CD4-positive, alpha-beta T cell treated with Interleukin-1 beta for 1 hour (primary cell): ENCODE measurements around the gene AHDC1.

ENCODE experiments used
- DNase-seq, 2 donors: peaks; one replicate each; pipeline ENCODE4 v3.0.0-alpha.2; 2020 to 2022

AHDC1 gene

DNA sequence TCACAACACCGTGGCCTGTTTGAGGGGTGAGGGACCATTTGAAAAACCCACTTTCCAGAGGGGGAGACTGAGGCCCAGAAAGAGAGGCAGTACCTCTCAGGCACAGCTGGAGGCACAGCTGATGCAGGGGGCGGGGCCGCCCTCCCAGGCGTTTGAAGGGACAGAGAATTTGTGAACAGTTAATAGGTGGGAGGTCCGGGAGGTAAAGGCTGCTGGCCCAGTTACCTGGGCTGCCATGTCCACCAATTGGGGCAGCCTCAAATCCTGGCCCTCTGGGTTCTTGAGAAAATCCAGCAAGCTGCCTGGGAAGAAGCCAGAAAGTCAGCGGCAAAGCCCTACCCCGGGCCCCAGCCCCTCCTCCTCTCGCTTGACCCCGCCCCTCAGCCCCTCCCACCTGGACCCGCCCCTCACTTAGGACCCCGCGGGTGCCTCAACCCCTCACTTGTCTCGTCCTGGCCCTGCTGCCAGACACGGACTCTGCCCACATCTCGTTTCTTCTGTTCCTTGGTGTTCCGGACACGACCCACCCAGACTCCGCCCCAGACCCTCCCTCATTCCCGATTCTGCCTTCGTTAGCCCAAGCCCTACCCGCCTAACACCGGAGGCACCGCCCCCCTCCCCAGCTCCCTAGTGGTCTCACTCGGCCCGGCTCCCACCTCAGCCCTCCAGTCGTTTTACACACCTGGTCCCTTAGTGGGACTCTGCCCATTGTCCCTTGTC lies 10.8 kb upstream of the AHDC1 start:
- DNase-seq: no peak

DNA sequence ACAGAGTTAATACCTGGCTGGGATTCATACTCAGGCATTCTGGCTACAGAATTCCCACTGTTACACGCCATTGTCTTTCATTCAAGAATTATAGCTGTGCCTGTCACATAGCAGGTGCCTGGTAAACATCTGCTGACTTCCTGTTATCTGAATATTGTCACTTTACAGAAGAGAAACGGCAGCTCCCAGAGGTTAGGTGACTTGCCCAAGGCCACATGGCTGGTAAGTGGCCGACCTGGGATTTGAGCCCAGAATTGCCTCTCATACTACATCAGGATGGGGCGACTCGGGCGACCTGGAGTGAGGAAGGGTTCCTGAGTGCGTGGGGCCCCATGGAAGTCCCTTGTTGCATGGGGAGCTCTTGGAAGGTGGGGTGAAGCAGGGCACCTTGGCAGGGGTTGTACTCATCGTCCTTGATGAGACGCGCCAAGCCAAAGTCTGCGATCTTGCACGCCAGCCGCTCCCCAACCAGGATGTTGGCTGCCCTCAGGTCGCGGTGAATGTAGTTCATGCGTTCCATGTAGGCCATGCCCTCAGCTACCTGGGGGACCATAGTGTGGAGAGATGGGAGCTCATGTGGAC lies 10.2 kb upstream of the AHDC1 start:
- no peak for DNase-seq

DNA sequence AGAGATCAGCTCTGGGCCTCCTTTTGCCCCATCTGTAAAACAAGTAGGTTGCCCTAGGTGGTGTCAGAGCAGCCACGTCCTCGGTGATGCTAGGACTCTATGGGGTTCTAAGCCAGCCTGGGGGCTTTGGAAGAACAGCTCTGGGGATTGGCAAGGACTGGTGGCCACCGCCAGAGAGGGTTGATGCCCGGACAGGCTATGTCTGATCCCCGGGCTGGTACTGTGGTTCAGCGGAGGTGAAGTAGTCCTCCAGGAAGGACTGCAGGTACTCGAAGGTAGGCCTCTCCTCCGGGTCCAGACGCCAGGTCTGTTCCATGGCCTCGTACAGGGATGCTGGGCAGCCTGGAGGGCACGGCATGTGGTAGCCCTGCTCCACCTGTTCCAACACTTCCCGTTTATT lies 8.8 kb upstream of the AHDC1 start:
- no peak for DNase-seq

DNA sequence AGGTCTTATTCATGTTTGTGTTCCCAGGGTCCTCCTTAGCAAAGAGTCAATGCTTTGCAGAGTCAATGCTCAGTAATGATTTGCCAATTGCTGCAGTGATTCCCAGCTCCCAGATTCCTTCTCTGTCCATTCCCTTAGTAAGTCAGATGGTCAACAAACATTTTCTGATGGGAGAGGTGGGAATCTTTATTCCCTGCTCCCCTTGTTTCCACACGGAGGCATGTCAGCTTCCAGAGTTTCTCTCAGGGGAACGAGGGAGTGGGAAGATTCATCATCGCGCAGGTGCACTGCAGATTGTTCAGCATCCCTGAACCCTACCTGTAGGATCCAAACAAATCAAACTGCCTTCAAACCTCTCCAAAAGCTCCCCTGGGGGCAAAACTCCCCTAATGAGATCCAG lies 7.5 kb upstream of the AHDC1 start:
- DNase-seq: no peak

DNA sequence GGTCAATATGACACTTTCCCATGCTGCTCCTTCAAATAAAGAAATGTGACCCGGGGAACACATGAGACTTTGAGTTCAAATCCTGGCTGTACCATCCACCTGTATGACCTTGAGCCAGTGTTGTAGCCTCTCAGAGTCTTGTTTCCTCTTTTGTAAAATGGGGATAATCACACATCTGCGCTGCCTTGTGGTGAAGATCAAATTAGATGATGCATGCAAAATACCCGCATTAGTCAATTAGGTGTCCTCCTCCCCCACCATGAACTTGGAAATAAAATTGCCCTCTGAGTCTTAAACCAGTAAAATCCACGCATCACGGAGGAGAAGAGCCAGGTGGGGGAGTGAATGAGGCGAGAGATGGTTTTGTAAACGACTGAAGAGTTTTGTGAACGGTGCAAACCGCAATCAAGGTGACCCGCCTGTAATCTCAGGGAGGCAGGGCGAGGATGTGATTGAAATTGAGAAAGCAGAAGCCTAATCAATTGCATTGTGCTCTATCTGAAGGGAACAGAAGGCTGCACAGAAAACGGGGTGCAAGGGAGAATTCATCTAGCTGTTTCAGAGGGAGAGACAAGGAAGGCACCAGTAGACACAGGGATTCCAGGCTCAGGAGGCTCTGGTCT lies 5.8 kb upstream of the AHDC1 start:
- DNase-seq: no peak

DNA sequence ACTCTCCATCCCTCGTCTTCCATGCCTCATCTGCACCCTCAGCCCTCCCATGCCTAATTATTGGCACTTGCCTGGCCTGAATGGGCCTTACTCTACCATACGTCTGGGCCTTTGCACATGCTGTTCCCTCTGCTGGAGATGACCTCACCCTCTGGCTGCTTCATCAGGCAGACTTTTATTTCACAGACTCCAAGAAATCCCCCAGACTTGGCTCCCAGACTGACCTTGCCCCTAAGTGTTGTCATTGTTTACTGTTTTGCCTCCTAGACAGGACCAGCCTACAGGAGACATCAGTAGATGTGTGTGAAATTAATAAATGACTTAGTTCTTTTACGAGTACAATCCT lies 5.2 kb upstream of the AHDC1 start:
- DNase-seq: no peak

DNA sequence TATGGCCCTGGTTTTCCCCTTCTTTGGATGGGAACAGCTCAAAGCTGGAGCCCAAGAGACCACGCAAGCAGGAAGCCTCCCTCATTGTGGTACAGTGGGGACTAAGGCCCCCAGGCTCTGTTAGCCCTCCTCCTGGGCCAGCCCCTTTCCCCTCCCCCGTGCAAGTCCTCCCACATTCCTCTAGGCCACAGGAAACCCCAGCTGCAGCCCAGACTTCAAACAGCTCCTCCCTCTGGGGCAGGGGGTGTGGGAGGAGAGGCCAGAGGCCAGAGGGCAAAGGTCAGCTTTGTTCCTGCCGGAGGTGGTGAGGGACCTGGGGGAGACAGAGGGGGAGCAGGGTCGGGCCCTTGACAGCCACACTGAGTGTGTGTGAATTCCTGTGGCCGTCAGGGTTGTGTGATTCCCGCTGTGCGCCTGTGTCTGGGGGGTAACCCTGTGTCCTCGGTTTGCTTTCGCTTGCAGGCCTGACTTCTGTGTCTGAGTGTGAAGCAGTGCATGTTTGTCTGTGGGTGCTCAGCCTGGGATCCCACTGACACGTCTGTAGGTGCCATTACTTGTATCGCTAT lies 3.4 kb upstream of the AHDC1 start:
- no peak for DNase-seq

DNA sequence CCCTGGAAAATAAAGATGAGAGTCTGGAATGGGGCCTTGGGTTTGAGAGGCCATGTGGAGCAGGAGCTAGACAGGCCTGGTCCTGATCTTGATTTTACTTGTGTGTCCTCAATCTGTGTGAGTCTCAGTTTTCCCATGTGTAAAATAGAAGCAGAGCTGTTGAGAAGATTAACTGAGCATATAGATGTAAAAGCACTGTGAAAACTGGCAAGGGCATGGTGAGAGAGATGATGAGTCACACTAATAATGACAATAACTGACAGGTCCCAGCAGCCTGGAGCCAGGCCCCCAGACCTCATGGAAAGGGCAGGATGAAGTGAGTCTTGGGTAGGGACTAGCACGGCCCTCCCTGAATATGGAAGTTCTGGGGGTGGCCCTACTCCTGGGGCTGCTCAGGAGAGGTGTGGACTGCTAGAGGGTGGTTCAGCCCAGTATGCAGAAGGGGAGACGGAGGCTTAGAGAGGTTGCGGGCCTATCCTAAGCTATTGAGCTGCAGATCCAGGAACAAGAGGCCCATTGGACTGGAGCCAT lies 2.8 kb upstream of the AHDC1 start:
- DNase-seq: no peak

DNA sequence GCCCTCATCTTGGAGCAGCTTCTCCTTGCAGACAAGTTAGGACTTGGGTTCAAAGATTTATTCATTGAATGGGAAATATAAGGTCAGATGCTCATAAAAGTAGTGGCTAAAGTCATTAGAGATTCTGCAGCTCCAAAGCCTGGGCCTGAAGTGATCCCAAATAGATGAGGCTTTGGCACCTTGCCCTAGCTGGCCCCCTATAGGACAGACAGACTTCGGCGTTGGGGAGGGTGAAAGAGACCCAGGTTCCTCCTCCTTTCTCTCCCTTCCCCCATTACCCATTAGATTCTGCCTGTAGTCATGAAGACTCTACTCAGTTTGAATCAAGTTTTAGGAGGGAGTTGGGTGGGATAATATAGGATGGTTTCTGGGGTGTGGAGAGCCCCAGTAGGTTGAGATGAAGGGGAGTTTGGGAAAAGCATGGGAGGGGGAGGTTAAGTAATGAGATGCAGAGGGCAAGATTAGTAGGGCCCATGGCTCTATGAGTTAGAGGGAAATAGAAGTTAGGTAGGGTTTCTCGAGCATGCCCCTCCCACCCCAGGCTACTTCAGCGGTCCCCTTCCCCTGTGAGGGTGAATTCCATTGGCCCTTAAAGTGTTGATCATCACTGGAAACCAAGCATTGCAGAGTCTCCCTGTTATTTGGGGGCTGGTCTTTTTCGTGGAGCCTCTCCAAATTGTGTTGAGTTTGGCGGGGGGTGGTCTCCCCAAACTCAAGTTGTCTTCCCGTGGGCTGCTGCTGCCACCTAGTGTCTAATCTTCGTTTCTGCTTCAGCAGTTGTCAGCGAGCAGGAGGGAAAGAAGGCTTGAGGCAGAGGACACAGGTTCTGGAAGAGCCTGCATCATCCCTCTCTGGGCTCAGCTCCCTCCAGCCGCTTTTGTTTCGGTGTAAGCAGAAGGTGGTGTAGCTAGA lies 2.1 kb upstream of the AHDC1 start:
- peak; percentile 65 to 71 for DNase-seq

DNA sequence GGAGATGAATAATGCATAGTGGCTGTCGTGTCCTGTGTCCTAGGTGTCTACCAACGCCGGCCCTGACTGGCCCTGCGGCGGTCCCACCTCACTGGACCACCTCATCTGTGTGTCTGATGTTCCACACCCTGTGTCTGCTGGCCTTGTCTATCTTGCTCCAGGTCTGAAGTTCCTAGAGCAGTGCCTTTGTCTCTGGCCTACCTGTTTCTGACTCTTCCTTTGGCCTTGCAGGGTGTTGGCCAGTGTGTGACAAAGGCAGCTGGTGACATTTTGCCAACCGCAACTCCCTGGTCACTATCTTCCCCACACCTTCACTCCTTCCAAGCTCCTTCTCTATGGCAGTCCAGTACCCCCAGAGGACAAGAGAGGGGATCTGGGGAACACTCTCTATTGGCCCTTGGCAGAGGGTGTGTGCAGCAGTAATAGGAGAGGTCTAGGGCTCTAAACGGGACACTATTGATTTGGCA lies 1.4 kb upstream of the AHDC1 start:
- no peak for DNase-seq

DNA sequence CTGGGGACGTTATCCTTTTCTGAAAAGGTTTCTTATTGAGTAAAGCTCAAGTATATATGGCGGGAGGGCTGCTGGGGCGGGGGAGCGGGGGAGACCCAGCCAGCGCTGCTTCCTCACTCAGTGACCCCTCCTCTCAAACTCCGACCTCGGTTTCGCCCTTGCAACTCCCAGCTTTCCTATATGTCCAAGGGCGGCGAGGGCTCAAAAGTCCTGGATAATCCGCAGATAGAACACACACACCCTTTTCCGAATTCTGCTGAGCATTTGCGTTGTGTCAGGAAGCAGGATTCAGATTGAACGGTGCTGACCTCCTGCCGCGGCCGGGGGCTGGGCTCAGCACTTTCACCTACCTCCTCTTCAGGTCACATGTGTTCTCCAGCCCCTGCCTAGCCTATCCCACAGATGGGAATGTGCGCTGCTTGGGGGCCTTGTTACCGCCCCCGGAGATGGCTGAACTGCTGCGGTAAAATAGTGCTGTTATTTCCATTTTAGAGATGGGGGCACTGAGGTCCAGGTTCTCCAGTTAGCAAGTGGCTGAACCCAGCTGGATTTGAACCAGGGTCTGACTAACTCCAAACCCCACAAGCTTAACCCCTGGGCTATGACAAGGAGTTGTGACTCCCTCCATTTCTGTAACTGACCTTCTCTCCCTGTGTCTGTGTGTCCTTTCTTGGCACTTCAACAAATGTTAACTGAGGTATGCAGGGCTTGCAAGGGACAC lies 795 bp upstream of the AHDC1 start:
- no peak for DNase-seq

DNA sequence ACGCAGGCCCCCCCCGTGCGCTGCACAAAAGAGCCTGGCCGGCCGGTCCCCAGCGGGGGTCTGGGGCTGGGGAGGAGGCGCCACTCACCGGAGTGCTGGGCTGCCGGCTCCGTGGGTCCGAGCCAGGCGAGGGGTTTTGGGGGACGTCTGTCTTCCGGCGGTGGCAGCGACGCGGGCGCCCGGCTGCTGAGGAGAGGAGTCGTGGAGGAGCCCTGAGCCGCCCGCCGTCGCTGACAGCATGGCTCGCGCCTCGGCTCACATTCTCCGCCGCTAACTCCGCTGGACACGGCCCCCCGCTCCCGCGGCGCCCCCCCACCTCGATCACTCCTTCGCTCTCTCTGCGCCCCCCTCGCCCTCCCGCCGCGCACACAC lies 649 bp downstream of the AHDC1 start:
- no peak for DNase-seq

DNA sequence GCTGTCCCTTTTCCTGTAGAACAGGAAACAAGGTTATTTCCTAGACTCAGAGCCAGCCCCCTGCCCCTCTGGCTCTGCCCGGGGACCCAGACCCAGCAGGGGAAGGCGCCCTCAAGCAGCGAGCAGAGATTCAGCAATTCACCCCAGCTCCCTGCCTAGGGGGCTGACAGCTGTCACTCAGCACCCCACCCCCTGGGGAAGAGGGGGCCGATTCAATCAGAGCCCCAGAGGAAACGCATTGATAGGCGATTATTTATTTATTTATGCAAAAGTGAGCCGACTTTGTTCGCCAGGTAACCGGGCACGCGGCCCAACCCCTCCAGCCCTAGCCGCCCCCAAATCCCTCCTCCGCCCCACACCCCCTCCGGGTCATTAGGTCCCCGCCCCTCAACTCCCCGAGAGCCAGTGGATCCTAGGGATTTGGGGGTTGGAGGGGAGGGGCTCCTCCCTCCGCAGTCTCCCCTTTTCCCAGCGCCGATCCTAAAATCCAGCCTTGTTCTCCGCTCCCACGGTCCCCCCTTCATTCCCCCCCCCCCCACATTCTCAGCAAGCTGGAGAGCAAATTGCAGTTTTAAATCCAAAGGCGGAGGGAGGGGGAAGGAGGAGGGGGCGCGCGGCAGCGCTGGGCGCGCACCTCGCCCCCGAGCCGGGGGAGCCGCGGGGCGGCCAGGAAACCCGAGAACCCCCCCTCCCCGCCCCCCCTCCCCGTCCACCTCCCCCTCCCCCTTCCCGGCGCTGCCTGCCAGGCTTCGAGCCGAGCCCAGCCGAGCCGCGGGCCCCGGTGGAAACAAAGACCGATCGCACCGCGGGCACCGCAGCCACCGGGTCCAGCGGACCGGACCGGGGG lies 1.3 kb downstream of the AHDC1 start:
- DNase-seq: peak in 1 of 2 donors; percentile 40

DNA sequence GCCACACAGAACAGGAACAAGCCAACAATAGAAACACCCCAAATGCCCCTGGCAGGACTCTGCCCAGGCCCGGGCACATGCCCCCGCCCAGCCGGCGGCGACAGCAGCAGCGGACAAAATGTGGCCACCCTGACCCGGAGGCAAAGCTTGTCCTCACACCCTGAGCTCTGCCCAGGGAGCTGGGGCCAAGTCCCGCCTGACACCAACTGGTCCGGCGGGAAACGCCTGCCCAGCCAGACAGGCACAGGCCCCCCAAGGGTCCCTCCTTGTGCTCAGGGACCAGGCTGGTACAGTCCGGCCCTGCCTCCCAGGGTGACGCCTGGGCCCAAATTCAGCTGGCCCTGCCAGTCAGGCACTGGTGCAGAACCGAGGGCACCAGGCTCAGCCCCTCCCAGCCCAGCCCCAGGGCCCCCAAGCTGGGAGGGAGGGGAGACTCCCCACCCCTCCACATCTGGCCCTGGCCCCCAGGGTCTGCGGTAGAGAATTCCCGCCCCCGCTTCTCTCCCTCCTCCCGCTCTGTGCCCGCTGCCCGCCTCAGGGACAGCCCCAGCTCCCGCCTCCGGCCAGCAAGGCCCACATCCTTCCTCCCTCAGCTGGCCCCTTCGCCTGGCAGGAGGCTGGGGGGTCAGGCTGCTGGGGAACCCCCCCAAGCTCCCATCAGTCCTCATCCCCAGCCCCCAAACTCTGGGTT lies 2.0 kb downstream of the AHDC1 start:
- no peak for DNase-seq

DNA sequence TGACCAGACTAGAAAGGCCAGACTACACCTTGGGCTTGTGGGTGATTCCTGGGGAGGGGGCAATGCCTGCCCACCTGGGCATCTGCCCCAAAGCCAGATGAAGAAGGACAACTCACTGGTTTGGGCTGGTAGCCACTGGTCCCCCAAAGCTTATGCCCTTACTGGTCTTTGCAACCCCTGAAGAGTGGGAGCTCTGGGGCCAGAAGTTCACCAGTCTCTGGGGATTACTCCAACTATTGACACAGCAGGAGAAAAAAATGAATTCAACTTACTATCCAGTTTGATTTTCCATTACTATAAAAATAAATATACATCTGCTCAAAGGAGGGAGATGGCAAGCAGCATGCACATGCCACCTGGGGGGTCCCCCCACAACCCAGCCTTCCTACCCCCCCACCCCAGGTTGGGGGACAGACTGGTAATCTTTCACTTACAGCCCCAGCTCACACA lies 2.6 kb downstream of the AHDC1 start:
- DNase-seq: no peak

DNA sequence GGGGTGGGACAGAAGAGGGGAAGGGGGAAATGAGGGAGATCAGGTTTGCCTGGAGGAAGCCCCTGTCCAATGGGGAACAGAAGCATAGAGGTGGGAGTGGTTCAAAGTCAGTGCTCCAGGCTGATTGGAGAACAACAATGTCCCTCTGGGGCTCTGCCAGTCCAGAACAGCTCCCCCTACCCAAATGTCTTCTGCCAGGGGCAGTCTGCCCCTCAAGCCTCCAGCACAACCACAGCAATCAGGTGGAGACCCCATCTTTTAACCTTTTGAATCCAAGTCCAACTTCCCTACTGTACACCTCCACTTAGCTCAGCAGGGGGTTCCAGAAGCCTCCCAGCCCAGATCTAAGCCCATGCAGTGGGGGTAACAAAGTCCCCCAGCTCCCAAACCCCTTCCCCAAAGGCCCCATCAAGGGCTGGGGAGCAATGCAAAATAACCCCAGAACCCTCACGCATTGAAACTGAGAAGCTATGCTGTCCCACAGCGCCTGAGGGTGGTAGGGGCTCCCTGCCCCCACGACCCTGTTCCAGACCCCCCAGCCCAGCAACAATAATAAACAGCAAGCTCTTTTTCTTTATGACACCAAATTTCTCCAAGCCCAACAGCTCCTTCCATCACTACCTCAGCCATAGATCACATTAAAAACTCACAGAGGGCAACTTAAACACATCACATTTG lies 3.3 kb downstream of the AHDC1 start:
- DNase-seq: no peak

DNA sequence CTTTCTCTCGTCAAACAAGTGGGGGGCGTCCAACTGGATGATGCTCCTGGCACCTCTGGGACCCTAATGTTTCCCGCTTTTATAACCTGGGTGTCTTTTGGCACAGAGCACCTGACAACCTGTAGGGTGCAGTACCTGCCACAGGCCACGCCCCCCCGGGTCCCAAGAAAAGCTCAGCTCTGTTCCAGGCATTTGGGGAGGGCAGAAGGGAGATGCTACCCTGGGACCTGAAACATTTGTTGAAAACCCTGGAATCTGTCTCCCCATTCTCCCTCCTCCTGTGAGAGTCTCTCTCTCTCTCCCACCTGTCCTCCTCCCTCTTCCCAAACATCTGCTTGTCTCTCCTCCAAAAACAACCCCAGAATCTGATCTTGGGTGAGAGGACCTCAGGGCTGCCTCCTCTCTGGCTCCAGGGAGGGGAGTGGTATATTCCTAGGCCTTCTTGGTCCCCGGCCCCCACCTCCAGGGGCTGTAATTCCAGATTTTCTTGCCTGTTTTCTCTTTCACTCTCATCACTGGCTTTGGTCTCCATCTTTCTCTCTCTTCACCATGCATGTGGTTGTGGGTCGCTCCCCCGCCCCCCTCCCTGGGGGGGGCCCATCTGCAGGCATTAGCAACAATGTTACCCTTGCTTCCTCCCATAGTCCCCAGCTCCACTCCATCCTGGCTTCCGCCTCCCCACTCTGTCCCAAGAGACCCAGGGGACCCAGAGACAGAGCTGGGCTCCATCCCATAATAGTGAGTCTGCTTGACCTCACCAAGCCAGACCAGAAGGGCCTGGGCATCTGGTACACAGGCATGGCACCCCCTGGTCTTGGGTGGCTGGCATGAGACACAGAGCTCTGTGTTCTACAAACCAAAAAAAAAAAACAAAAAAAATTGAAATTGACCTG lies 4.1 kb downstream of the AHDC1 start:
- no peak for DNase-seq

DNA sequence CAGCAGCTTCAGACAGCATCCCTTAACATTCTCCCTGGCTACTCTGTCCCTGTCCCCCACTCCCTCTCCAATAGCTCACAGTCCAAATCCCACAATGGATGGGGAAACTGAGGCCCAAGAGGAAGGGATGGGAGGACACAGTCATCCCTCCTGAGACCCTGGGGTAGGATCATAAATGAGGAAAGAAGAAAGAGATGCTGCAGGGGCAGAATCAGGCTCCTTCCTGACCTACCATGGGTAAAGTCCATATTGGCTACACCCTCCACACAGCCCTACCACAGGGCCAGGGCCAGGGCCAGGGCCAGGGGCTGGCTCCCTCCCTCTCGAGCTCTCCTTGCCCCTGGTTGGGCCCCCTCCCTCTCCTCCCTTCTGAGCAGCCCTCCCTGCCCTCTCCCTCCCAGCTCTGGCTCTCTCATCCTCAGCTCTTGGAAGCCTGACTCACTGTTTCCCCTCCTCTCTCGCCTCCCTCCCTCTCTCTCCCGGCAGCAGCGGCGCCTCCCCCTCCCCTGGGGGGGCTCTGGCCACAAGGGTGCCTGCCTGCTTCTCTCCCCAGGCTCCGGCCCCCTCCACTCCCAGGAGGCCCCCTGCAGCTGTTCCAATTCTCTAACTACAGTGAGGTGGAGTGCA lies 4.9 kb downstream of the AHDC1 start:
- no peak for DNase-seq
